ENCODE results near the gene CACNA1D.

CACNA1D gene

GRCh38 chr3:53579636-53580035, 85.2 kb downstream of the CACNA1D start:
- Histone ChIP-seq H3K79me1 (replicated peaks; ENCODE audit: low read length, poor library complexity, severe bottlenecking) (no peaks in the 10 kb centered on the region), H4K91ac (ENCODE audit: low read length) (no peak overlapping the region), H3K14ac (ENCODE audit: low read length in 2 of 2) (no peak overlapping the region), H3K27ac (ENCODE audit: low read length, poor library complexity, severe bottlenecking) (no peak overlapping the region), H4K8ac (ENCODE audit: low read length) (no peak overlapping the region), H3K9ac (ENCODE audit: low read length) (no peak overlapping the region), H3K4ac (ENCODE audit: low read depth in 1 of 2, low read length in 2 of 2) (no peak overlapping the region), H3K4me2 (ENCODE audit: low read length, poor library complexity, severe bottlenecking) (no peak overlapping the region), H2BK12ac (ENCODE audit: low read length in 2 of 2) (no peak overlapping the region), H3K27me3 (ENCODE audit: control insufficient read depth in 1 of 2, insufficient read depth in 1 of 2, low read length in 2 of 2) (peaks cover 0 to 17% of the 10 kb centered on the region in 2 experiments), H3K4me1 (ENCODE audit: control insufficient read depth, insufficient read depth, low read depth, low read length) (no peaks in the 10 kb centered on the region), H2BK120ac (ENCODE audit: low read depth, low read length) (no peak overlapping the region), H3K18ac (ENCODE audit: low read depth in 1 of 2, low read length in 2 of 2) (no peak overlapping the region), H2AFZ (ENCODE audit: low read depth, low read length) (no peak overlapping the region), H2AK5ac (ENCODE audit: low read length, severe bottlenecking) (no peak overlapping the region), H3K36me3 (ENCODE audit: control insufficient read depth in 1 of 2, insufficient read depth in 2 of 2, low read depth in 1 of 2, low read length in 2 of 2) (no peaks in the 10 kb centered on the region), H3K4me3 (ENCODE audit: insufficient read depth in 1 of 2, low read depth in 1 of 2, low read length in 2 of 2) (no peak overlapping the region), H3K23ac (ENCODE audit: low read length in 2 of 2) (no peak overlapping the region), H2BK15ac (ENCODE audit: low read depth, poor library complexity, severe bottlenecking) (no peak overlapping the region), H3K9me3 (ENCODE audit: control insufficient read depth, low read length) (no peaks in the 10 kb centered on the region), H2BK5ac (ENCODE audit: low read depth, low read length, poor library complexity, severe bottlenecking) (no peak overlapping the region)
- WGBS: 82% methylated on average over 3 of the region's 3 CpGs
- DNase-seq: no peak

- DNase-seq: no peak
- WGBS: 59% methylated on average over 3 of the region's 3 CpGs
- H3K14ac ChIP-seq (ENCODE audit: low read length in 2 of 2): no peak overlapping the region
These were observed 87.3 kb downstream of the CACNA1D start for GRCh38 chr3:53581671-53582070.

GRCh38 chr3:53583161-53583690, 88.8 kb downstream of the CACNA1D start:
- Histone ChIP-seq H4K91ac (ENCODE audit: low read length) (no peak overlapping the region), H2BK5ac (ENCODE audit: low read depth, low read length, poor library complexity, severe bottlenecking) (no peak overlapping the region), H3K27ac (ENCODE audit: low read length, poor library complexity, severe bottlenecking) (no peak overlapping the region), H4K8ac (ENCODE audit: low read length) (no peak overlapping the region), H3K23ac (ENCODE audit: low read length in 2 of 2) (no peak overlapping the region), H3K9me3 (ENCODE audit: control insufficient read depth, low read length) (no peaks in the 10 kb centered on the region), H3K4me2 (ENCODE audit: low read length, poor library complexity, severe bottlenecking) (no peak overlapping the region), H3K4ac (ENCODE audit: low read depth in 1 of 2, low read length in 2 of 2) (no peak overlapping the region), H3K18ac (ENCODE audit: low read depth in 1 of 2, low read length in 2 of 2) (no peak overlapping the region), H2BK120ac (ENCODE audit: low read depth, low read length) (no peak overlapping the region), H3K4me3 (ENCODE audit: insufficient read depth in 1 of 2, low read depth in 1 of 2, low read length in 2 of 2) (no peak overlapping the region), H3K27me3 (ENCODE audit: control insufficient read depth in 1 of 2, insufficient read depth in 1 of 2, low read length in 2 of 2) (peaks cover 6 to 8% of the 10 kb centered on the region in 2 experiments), H2BK12ac (ENCODE audit: low read length in 2 of 2) (no peak overlapping the region), H3K4me1 (ENCODE audit: control insufficient read depth, insufficient read depth, low read depth, low read length) (no peaks in the 10 kb centered on the region), H2BK15ac (ENCODE audit: low read depth, poor library complexity, severe bottlenecking) (no peak overlapping the region), H3K14ac (ENCODE audit: low read length in 2 of 2) (no peak overlapping the region), H3K79me1 (replicated peaks; ENCODE audit: low read length, poor library complexity, severe bottlenecking) (no peaks in the 10 kb centered on the region), H2AK5ac (ENCODE audit: low read length, severe bottlenecking) (no peak overlapping the region), H2AFZ (ENCODE audit: low read depth, low read length) (no peak overlapping the region), H3K36me3 (ENCODE audit: control insufficient read depth in 1 of 2, insufficient read depth in 2 of 2, low read depth in 1 of 2, low read length in 2 of 2) (no peaks in the 10 kb centered on the region), H3K9ac (ENCODE audit: low read length) (no peak overlapping the region)
- no peak for DNase-seq
- WGBS: 39% methylated on average over 2 of the region's 2 CpGs

More at GRCh38 chr3:53581671-53582070, 87.3 kb downstream of the CACNA1D start:
- Histone ChIP-seq H2AFZ (ENCODE audit: low read depth, low read length) (no peak overlapping the region), H3K4me1 (ENCODE audit: control insufficient read depth, insufficient read depth, low read depth, low read length) (no peaks in the 10 kb centered on the region), H3K79me1 (replicated peaks; ENCODE audit: low read length, poor library complexity, severe bottlenecking) (no peaks in the 10 kb centered on the region), H3K36me3 (ENCODE audit: control insufficient read depth in 1 of 2, insufficient read depth in 2 of 2, low read depth in 1 of 2, low read length in 2 of 2) (no peaks in the 10 kb centered on the region), H2BK120ac (ENCODE audit: low read depth, low read length) (no peak overlapping the region), H3K9ac (ENCODE audit: low read length) (no peak overlapping the region), H2AK5ac (ENCODE audit: low read length, severe bottlenecking) (no peak overlapping the region), H3K9me3 (ENCODE audit: control insufficient read depth, low read length) (no peaks in the 10 kb centered on the region), H3K23ac (ENCODE audit: low read length in 2 of 2) (no peak overlapping the region), H2BK5ac (ENCODE audit: low read depth, low read length, poor library complexity, severe bottlenecking) (no peak overlapping the region), H2BK12ac (ENCODE audit: low read length in 2 of 2) (no peak overlapping the region), H3K27me3 (ENCODE audit: control insufficient read depth in 1 of 2, insufficient read depth in 1 of 2, low read length in 2 of 2) (peaks cover 0 to 8% of the 10 kb centered on the region in 2 experiments), H3K4ac (ENCODE audit: low read depth in 1 of 2, low read length in 2 of 2) (no peak overlapping the region), H4K91ac (ENCODE audit: low read length) (no peak overlapping the region), H2BK15ac (ENCODE audit: low read depth, poor library complexity, severe bottlenecking) (no peak overlapping the region), H3K4me3 (ENCODE audit: insufficient read depth in 1 of 2, low read depth in 1 of 2, low read length in 2 of 2) (no peak overlapping the region), H3K27ac (ENCODE audit: low read length, poor library complexity, severe bottlenecking) (no peak overlapping the region), H3K18ac (ENCODE audit: low read depth in 1 of 2, low read length in 2 of 2) (no peak overlapping the region), H3K4me2 (ENCODE audit: low read length, poor library complexity, severe bottlenecking) (no peak overlapping the region), H4K8ac (ENCODE audit: low read length) (no peak overlapping the region)

- DNase-seq: no peak
- H3K23ac ChIP-seq (ENCODE audit: low read length in 2 of 2): no peak overlapping the region
These were observed 90.6 kb downstream of the CACNA1D start for GRCh38 chr3:53585049-53585448.

More at GRCh38 chr3:53585049-53585448, 90.6 kb downstream of the CACNA1D start:
- Histone ChIP-seq H3K9ac (ENCODE audit: low read length) (no peak overlapping the region), H4K91ac (ENCODE audit: low read length) (no peak overlapping the region), H3K27me3 (ENCODE audit: control insufficient read depth in 1 of 2, insufficient read depth in 1 of 2, low read length in 2 of 2) (peaks cover 4 to 6% of the 10 kb centered on the region in 2 experiments), H3K4me2 (ENCODE audit: low read length, poor library complexity, severe bottlenecking) (no peak overlapping the region), H2BK12ac (ENCODE audit: low read length in 2 of 2) (no peak overlapping the region), H2AFZ (ENCODE audit: low read depth, low read length) (no peak overlapping the region), H3K14ac (ENCODE audit: low read length in 2 of 2) (no peak overlapping the region), H3K18ac (ENCODE audit: low read depth in 1 of 2, low read length in 2 of 2) (no peak overlapping the region), H3K36me3 (ENCODE audit: control insufficient read depth in 1 of 2, insufficient read depth in 2 of 2, low read depth in 1 of 2, low read length in 2 of 2) (no peaks in the 10 kb centered on the region), H3K4ac (ENCODE audit: low read depth in 1 of 2, low read length in 2 of 2) (no peak overlapping the region), H4K8ac (ENCODE audit: low read length) (no peak overlapping the region), H3K4me1 (ENCODE audit: control insufficient read depth, insufficient read depth, low read depth, low read length) (no peaks in the 10 kb centered on the region), H2BK15ac (ENCODE audit: low read depth, poor library complexity, severe bottlenecking) (no peak overlapping the region), H3K9me3 (ENCODE audit: control insufficient read depth, low read length) (no peaks in the 10 kb centered on the region), H3K4me3 (ENCODE audit: insufficient read depth in 1 of 2, low read depth in 1 of 2, low read length in 2 of 2) (no peak overlapping the region), H3K27ac (ENCODE audit: low read length, poor library complexity, severe bottlenecking) (no peak overlapping the region), H2BK5ac (ENCODE audit: low read depth, low read length, poor library complexity, severe bottlenecking) (no peak overlapping the region), H3K79me1 (replicated peaks; ENCODE audit: low read length, poor library complexity, severe bottlenecking) (no peaks in the 10 kb centered on the region), H2BK120ac (ENCODE audit: low read depth, low read length) (no peak overlapping the region), H2AK5ac (ENCODE audit: low read length, severe bottlenecking) (no peak overlapping the region)
- WGBS: 75% methylated on average over 1 of the region's 2 CpGs

Data from mesenchymal stem cell (in vitro differentiated cells and primary cell).